Esophagus muscularis mucosa (tissue), 4 donors: ENCODE results near the gene SLC22A4. TPM values are rescaled to one million over a fixed set of nuclear protein-coding genes. Genes with fewer than 3 reads are reported as not detected.

Experiments used
- DNase-seq: peaks from one replicate; pipeline ENCODE4 v3.0.0-alpha.2; 2017; ENCODE audit errors: extremely low spot score
- H3K27ac ChIP-seq, 4 donors: fragments of 200-600 bp; sonication (generic); replicated peaks in 1 of 4; 1 replicate in 3 of 4; 2 replicates in 1 of 4; pipeline ENCODE4 v1.5.1; 2016 to 2019; ENCODE audit warnings: mild to moderate bottlenecking in 1 of 4
- H3K27me3 ChIP-seq, 4 donors: fragments of 200-600 bp; sonication (generic); one replicate each; pipeline versions ENCODE4 v1.5.1 to v1.6.0; 2016 to 2019
- H3K36me3 ChIP-seq, 4 donors: fragments of 200-600 bp; sonication (generic); one replicate each; pipeline ENCODE4 v1.5.1; 2016 to 2019
- H3K4me1 ChIP-seq, 4 donors: fragments of 200-600 bp; sonication (generic); one replicate each; pipeline ENCODE4 v1.5.1; 2016 to 2019
- H3K4me3 ChIP-seq, 4 donors: fragments of 200-600 bp; sonication (generic); 1 replicate in 2 of 4; 2 replicates in 2 of 4; pipeline ENCODE4 v1.5.1; 2016 to 2019; ENCODE audit warnings: mild to moderate bottlenecking in 4 of 4, moderate library complexity in 1 of 4
- H3K9me3 ChIP-seq, 4 donors: fragments of 200-600 bp; sonication (generic); 1 replicate in 3 of 4; 2 replicates in 1 of 4; pipeline ENCODE4 v1.5.1; 2016 to 2019
- EP300 ChIP-seq: sonication (generic); formaldehyde crosslinking; IDR thresholded peaks from one replicate; pipeline ENCODE4 v1.6.1; 2017; ENCODE audit warnings: antibody characterized with exemption
- POLR2A ChIP-seq: fragments of 450-650 bp; IDR thresholded peaks from one replicate; pipeline ENCODE4 v1.6.1; 2017; ENCODE audit warnings: antibody characterized with exemption, moderate library complexity, mild to moderate bottlenecking, low read depth
- POLR2AphosphoS5 ChIP-seq, 2 donors: sonication (generic); formaldehyde crosslinking; IDR thresholded peaks; one replicate each; pipeline ENCODE4 v1.6.1; 2017; ENCODE audit warnings: antibody characterized with exemption in 2 of 2
- WGBS: methylation state at CpG from one replicate; pipeline ENCODE4 v1.1.5; 2018; 5-methylcytosine and 5-hydroxymethylcytosine counted together
- intact Hi-C: fragments of 100-400 bp; cut with DNase I; formaldehyde crosslinking; loops from one replicate; pipeline ENCODE4 v1.15.1; 2023
- total RNA-seq, 4 donors: library from RNA; depleted of rRNA; stranded (reverse); fragments of >200 nt; gene quantifications; one replicate each; pipeline versions ENCODE4 v1.1.0 to v1.2.1, GENCODE V29; 2016
- TF ChIP-seq, protein P1 (sequence below), 3 experiments: fragments of 200-600 bp in 2 of 3; fragments of 450-650 bp in 1 of 3; sonication (generic) in 2 of 3; IDR thresholded peaks; one replicate each; pipeline ENCODE4 v1.5.1; 2017 to 2019; ENCODE audit warnings: antibody characterized with exemption in 3 of 3, mild to moderate bottlenecking in 2 of 3, moderate library complexity in 1 of 3

The SLC22A4 gene
- total RNA-seq, 4 donors from 2014 or later, result 0.42 to 1.7 (median 1.0) TPM

DNA sequence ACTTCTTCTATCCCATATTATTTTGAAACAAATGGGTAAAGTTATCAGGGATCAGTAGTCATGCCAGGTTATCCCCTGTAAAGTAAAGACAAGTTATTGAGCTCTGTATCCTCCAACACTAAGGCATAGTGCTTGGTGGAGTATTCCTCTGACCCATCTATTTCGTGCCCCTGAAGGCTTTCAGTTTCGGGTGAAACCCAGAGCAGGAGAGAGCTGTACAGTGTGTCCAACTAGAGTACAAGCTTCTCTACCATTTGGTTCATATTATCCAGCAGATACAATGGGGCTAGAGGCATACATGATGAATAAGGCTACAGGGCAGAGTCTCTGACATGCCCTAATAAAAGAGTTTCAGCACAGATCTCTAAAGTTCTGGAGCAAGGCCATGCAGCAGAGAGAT lies 3.2 kb upstream of the SLC22A4 start:
- Histone ChIP-seq H3K36me3 (no peaks in the 10 kb centered on the region), H3K9me3 (no peaks in the 10 kb centered on the region), H3K27ac (no peak overlapping the region), H3K27me3 (no peaks in the 10 kb centered on the region), H3K4me1 (peaks cover 21 to 27% (median 23%) of the 10 kb centered on the region in 4 donors), H3K4me3 (no peak overlapping the region)
- intact Hi-C loops, result loop anchor here (5.0 to 10.0 kb wide), 3 partner anchors 54 to 214 kb away; partner anchors contain the start of gene SLC22A5
- no peak for DNase-seq
- TF ChIP-seq POLR2AphosphoS5 (IDR thresholded peaks at IDR 0.05), result no peak
- TF ChIP-seq, protein P1, sequence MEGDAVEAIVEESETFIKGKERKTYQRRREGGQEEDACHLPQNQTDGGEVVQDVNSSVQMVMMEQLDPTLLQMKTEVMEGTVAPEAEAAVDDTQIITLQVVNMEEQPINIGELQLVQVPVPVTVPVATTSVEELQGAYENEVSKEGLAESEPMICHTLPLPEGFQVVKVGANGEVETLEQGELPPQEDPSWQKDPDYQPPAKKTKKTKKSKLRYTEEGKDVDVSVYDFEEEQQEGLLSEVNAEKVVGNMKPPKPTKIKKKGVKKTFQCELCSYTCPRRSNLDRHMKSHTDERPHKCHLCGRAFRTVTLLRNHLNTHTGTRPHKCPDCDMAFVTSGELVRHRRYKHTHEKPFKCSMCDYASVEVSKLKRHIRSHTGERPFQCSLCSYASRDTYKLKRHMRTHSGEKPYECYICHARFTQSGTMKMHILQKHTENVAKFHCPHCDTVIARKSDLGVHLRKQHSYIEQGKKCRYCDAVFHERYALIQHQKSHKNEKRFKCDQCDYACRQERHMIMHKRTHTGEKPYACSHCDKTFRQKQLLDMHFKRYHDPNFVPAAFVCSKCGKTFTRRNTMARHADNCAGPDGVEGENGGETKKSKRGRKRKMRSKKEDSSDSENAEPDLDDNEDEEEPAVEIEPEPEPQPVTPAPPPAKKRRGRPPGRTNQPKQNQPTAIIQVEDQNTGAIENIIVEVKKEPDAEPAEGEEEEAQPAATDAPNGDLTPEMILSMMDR (IDR thresholded peaks at IDR 0.05), result no peak
- TF ChIP-seq EP300, result no peak
- no peak for TF ChIP-seq POLR2A
- WGBS, result 87% methylated on average over 2 of the region's 2 CpGs

DNA sequence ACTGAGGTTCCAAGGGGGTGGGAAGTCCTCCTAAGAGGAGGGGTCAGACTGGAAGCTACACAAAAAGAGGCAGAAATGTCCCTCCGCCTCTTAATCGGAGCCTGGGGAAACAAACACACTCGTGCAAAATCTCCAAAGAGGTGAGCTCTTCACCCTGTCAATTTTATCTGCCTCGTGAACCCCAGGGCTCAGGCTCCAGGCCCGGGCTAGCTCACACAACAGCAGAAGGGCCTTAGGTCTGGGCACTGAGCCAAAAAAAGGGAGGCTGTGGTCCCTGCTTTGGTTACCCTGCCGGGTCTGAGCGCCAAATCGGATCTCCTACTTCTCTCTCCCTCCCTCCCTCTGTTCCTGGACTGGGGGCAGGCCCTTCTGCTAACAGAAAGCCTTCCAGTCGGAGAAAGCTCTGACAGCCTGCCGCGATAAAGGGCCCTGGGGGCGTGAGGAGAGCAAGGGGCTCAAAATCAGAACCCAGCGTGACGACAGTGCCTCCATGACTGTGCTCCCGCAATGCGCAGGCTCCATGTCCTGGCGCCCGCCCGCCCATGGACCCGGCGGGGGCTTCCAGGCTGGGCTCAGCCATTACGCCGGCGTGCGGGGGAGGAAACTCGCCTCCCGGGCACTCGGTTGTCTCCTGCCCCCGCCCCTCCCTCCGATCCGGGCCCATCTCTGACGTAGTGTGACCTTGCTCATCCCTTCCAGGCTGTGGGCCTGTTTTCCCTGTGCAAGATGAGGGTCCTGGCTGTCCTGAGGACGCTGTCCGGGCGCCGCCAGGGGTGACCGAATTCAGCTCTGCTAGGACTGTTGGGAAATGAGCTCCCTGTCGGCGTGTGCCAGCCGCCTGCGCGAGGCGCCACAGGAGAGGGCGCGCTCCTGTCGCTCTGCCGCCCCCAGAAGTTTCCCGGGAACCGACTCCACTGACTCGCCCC lies 865 bp upstream of the SLC22A4 start:
- TF ChIP-seq EP300, result peak; percentile 12
- TF ChIP-seq, protein P1 (IDR thresholded peaks at IDR 0.05), result peak in 1 of 3 experiments; percentile 18
- TF ChIP-seq POLR2AphosphoS5 (IDR thresholded peaks at IDR 0.05), result peak in 1 of 2 donors; percentile 70
- TF ChIP-seq POLR2A, result no peak
- peaks cover 21 to 29% (median 26%) of the 10 kb centered on the region in 4 donors for H3K4me1 ChIP-seq
- no peaks in the 10 kb centered on the region for H3K36me3 ChIP-seq
- DNase-seq, result peak; percentile 97
- intact Hi-C loops, result loop anchor here (5.0 to 10.0 kb wide), 3 partner anchors 56 to 211 kb away; partner anchors contain the start of gene SLC22A5
- H3K27me3 ChIP-seq, result no peaks in the 10 kb centered on the region
- peak overlapping the region; percentile 69 to 85 (median 72) for H3K4me3 ChIP-seq
- under 1% methylated on average over 38 of the region's 50 CpGs for WGBS
- peak overlapping the region; percentile 95 to 99 (median 97) for H3K27ac ChIP-seq
- H3K9me3 ChIP-seq, result no peaks in the 10 kb centered on the region

DNA sequence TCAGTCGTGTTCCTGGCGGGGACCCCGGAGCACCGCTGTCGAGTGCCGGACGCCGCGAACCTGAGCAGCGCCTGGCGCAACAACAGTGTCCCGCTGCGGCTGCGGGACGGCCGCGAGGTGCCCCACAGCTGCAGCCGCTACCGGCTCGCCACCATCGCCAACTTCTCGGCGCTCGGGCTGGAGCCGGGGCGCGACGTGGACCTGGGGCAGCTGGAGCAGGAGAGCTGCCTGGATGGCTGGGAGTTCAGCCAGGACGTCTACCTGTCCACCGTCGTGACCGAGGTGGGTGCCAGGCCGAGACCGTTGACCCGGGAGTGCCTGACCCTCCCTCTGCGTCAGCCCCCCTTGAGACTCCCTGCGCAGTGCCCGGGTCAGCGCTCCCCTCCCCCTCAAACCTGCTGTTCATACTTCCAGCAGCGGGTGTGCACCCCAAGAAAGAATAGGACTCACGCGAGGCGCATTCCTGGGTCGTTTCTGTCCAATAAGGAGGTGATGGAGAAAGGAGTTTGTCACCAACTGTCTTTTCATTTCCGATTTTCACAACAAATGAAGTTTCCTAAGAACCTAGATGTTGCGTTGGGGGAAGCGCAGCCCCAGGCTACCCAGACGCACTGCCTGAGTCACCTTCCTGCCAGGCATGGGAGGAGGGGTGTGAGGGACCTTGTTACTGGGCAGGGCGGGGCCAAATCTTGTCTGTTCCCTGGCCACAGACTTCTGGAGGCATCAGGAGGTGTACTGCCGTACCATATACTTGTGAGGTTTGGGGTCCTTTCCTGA lies 722 bp downstream of the SLC22A4 start:
- TF ChIP-seq, protein P1 (IDR thresholded peaks at IDR 0.05), result no peak
- no peak for TF ChIP-seq EP300
- TF ChIP-seq POLR2A, result no peak
- TF ChIP-seq POLR2AphosphoS5 (IDR thresholded peaks at IDR 0.05), result peak; percentile 69 to 76
- DNase-seq, result no peak
- Histone ChIP-seq H3K9me3 (no peaks in the 10 kb centered on the region), H3K27ac (peak overlapping the region; percentile 95 to 99 (median 97)), H3K4me1 (peaks cover 21 to 29% (median 26%) of the 10 kb centered on the region in 4 donors), H3K27me3 (no peaks in the 10 kb centered on the region), H3K4me3 (peak overlapping the region; percentile 69 to 85 (median 72)), H3K36me3 (no peaks in the 10 kb centered on the region)
- WGBS, result 16% methylated on average over 26 of the region's 50 CpGs
- intact Hi-C loops, result loop anchor here (5.0 to 10.0 kb wide), 3 partner anchors 58 to 210 kb away; partner anchors contain the start of gene SLC22A5

DNA sequence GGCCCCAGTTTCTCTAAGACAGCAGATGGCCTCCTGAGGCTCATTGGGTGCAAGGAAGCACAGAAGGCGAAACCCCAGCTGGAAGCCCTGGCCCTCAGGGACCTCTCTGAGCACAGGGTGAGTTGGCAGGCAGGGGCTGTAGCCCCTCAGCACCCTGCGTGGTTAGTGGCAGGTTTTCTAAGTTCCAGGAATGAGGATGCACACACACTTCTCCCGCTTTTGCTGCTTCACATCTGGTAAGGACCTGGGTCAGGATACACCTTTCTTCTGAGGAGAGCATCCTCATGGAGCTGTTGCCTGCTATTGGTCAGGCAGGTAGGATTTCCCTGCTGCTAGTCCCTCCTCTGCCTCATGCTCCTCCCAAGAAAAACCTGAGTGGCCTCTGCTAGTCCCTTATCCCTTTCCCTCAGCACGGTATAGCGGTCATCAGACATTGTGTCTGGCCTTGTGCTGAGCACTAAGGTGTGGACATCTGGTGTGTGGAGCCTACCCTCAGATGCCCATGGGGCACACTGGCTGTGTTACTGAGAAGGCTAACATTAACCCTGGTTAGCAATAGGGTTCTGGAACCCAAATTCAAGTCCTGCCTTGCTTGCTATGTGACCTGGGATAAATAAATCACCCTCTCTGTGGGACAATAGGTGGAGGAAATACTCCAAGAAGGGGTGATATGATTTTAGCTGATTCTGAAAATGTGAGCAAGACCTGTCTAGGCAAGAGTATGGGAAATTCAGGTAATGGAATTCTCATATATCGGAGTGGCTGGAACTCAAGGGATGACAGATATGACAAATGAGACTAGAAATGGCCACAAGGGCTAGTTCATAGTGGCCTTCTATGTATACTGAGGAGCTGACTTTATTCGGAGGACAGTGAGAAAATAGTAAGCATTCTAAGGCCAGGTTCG lies 1.6 kb downstream of the SLC22A4 start:
- intact Hi-C loops, result loop anchor here (10.0 kb wide), 1 partner anchor 209 kb away; no protein-coding TSS in a partner anchor
- TF ChIP-seq, protein P1 (IDR thresholded peaks at IDR 0.05), result no peak
- no peak for TF ChIP-seq POLR2A
- no peak for TF ChIP-seq POLR2AphosphoS5 (IDR thresholded peaks at IDR 0.05)
- no peak for TF ChIP-seq EP300

More for the DNA sequence above, 1.6 kb downstream of the SLC22A4 start:
- H3K27me3 ChIP-seq, result no peaks in the 10 kb centered on the region
- no peak for DNase-seq
- no peaks in the 10 kb centered on the region for H3K36me3 ChIP-seq
- H3K9me3 ChIP-seq, result no peaks in the 10 kb centered on the region
- 87% methylated on average over 6 of the region's 8 CpGs for WGBS
- H3K27ac ChIP-seq, result peak overlapping the region in 3 of 4 donors; percentile 97 to 99 (median 97)
- peak overlapping the region in 2 of 4 donors; percentile 69 to 85 for H3K4me3 ChIP-seq
- peaks cover 21 to 29% (median 27%) of the 10 kb centered on the region in 4 donors for H3K4me1 ChIP-seq
